Endothelial cell (in vitro differentiated cells): ENCODE results near the gene CHRDL2. TPM values are rescaled to one million over a fixed set of nuclear protein-coding genes. Genes with fewer than 3 reads are reported as not detected.
A peak's percentile ranks its signal among the peaks of the same experiment; 100 is the strongest.

Experiments
- DNase-seq: peaks from one replicate; pipeline ENCODE4 v3.0.0; 2021; ENCODE audit warnings: low spot score
- H3K27ac Mint-ChIP-seq: one replicate; pipeline ENCODE4 v1.8.0; 2021; ENCODE audit warnings: mixed read lengths, inconsistent platforms; ENCODE audit not compliant: unreplicated experiment
- H3K27me3 Mint-ChIP-seq: one replicate; pipeline ENCODE4 v1.8.0; 2021; ENCODE audit warnings: mild to moderate bottlenecking, moderate library complexity, mixed read lengths, inconsistent platforms; ENCODE audit not compliant: unreplicated experiment
- H3K36me3 Mint-ChIP-seq: one replicate; pipeline ENCODE4 v1.8.0; 2021; ENCODE audit warnings: mild to moderate bottlenecking, low read depth, mixed read lengths, inconsistent platforms; ENCODE audit not compliant: unreplicated experiment
- H3K4me1 Mint-ChIP-seq: one replicate; pipeline ENCODE4 v1.8.0; 2021; ENCODE audit warnings: mild to moderate bottlenecking, mixed read lengths, inconsistent platforms; ENCODE audit not compliant: unreplicated experiment
- H3K4me3 Mint-ChIP-seq: one replicate; pipeline ENCODE4 v1.8.0; 2021; ENCODE audit warnings: mild to moderate bottlenecking, mixed read lengths, inconsistent platforms; ENCODE audit not compliant: unreplicated experiment
- H3K9me3 Mint-ChIP-seq: one replicate; pipeline ENCODE4 v1.8.0; 2021; ENCODE audit warnings: mixed read lengths, inconsistent platforms; ENCODE audit not compliant: unreplicated experiment
- total RNA-seq: library from RNA; stranded (reverse); fragmentation: NEBNext Ultra II Directional; extraction: Animal tissue kit (Norgen Biotek cat#: 25700); gene quantifications from one replicate; pipeline ENCODE4 v1.2.1, GENCODE V29; 2021; ENCODE audit not compliant: unreplicated experiment
- TF ChIP-seq, protein P1 (sequence below): fragments of 200-600 bp; sonication (generic); IDR thresholded peaks from one replicate; pipeline ENCODE4 v1.5.0; 2021; ENCODE audit warnings: antibody characterized with exemption; ENCODE audit not compliant: unreplicated experiment

The CHRDL2 gene
- total RNA-seq, 1 donor from 2014 or later: 0.21 TPM

DNA sequence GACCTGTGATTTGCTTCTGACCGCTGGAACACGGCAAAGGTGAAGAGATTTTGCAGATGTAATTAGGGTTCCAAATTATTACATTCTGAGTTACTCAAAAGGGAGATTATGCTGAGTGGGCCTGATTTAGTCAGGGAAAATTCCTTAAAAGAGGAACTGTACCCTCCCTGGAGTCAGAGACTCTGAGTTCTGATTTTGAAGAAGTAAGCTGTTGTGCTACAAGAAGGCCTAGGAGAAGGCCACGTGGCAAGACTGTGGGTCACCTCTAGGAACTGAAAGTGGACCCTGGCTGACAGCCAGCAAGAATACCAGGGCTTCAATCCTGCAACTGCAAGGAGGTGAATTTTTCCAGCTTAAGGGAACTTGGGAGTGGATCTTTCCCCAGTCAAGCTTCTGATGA, 45.3 kb downstream of the CHRDL2 start:
- H3K4me1 Mint-ChIP-seq: peaks cover 5% of the 10 kb centered on the region
- peaks cover 8% of the 10 kb centered on the region for H3K27me3 Mint-ChIP-seq
- TF ChIP-seq, protein P1, sequence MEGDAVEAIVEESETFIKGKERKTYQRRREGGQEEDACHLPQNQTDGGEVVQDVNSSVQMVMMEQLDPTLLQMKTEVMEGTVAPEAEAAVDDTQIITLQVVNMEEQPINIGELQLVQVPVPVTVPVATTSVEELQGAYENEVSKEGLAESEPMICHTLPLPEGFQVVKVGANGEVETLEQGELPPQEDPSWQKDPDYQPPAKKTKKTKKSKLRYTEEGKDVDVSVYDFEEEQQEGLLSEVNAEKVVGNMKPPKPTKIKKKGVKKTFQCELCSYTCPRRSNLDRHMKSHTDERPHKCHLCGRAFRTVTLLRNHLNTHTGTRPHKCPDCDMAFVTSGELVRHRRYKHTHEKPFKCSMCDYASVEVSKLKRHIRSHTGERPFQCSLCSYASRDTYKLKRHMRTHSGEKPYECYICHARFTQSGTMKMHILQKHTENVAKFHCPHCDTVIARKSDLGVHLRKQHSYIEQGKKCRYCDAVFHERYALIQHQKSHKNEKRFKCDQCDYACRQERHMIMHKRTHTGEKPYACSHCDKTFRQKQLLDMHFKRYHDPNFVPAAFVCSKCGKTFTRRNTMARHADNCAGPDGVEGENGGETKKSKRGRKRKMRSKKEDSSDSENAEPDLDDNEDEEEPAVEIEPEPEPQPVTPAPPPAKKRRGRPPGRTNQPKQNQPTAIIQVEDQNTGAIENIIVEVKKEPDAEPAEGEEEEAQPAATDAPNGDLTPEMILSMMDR: no peak
- no peak overlapping the region for H3K4me3 Mint-ChIP-seq
- no peak for DNase-seq
- H3K9me3 Mint-ChIP-seq: no peaks in the 10 kb centered on the region
- H3K36me3 Mint-ChIP-seq: no peaks in the 10 kb centered on the region
- H3K27ac Mint-ChIP-seq: no peak overlapping the region

DNA sequence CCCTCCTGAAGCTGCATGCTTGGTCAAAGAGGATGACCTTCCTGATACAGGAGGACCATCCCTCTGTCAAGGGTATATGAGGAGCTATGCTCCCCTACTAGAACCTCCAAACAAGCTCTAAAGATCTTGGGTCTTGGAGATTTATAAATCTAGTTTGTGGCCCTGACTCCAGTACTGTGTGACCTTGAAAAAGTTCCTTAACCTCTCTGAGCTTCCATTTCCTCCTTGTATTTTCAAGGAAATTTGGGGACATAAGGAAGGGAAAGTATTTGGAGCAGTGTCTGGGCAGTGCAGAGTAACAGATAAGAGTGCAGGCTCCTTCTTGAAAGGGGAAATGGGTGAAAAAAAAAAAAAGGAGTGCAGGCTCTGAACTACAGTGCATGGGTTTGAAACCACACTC, 45.9 kb downstream of the CHRDL2 start:
- H3K27me3 Mint-ChIP-seq: peaks cover 8% of the 10 kb centered on the region
- H3K36me3 Mint-ChIP-seq: no peaks in the 10 kb centered on the region
- DNase-seq: no peak
- no peaks in the 10 kb centered on the region for H3K9me3 Mint-ChIP-seq
- TF ChIP-seq, protein P1: no peak
- H3K4me1 Mint-ChIP-seq: peaks cover 5% of the 10 kb centered on the region
- no peak overlapping the region for H3K27ac Mint-ChIP-seq
- H3K4me3 Mint-ChIP-seq: peak overlapping the region; percentile 12

DNA sequence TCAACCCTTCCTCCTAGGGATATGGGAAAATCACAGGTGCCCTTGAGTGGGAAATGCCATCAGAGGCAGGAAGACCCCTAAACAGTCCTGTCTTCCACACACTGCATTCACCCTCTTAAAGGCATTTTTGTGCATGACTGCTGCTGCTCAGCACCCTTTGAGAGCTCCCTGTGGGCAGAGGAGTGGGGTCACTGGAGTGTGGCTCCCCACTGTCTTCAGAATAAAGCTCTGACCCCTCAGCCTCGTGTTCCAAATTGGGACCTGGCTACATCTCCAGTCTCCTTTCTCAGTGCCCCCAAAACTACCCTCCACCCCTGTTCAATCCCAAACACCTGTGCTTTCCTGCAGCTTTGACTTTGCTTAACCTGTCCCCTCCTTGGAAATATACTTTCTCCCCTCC, 46.6 kb downstream of the CHRDL2 start:
- Mint-ChIP-seq H3K9me3 (no peaks in the 10 kb centered on the region), H3K27me3 (peaks cover 13% of the 10 kb centered on the region), H3K4me3 (peak overlapping the region; percentile 12), H3K4me1 (peaks cover 5% of the 10 kb centered on the region), H3K27ac (no peak overlapping the region), H3K36me3 (no peaks in the 10 kb centered on the region)
- TF ChIP-seq, protein P1: no peak
- no peak for DNase-seq

DNA sequence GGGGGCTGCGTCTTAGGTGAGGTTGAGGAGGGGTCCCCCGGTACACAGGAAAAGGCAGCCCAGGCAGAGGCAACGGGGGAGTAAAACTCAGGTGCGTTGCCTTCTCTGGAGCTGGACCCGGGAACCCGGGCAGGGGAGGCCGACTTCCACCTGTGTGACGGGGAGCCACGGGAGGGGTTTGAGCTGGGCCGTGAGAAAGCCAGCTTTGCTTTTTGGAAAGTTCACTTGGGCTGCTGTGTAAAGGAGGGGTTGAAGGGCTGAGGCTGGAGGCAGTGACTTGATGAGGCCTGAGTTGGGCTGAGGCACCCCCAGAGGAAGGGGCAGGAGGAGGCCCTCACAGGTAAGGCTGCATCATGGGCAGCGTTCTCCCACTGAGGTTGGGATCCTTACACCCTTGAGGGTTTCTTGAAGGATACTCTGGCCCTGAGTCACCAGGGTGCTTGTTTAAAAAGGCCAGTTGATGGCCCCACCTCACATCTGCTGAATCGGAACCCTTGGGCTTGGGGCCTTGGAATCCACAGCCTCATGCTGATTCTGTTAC, 47.2 kb downstream of the CHRDL2 start:
- no peak for DNase-seq
- no peaks in the 10 kb centered on the region for H3K9me3 Mint-ChIP-seq

DNA sequence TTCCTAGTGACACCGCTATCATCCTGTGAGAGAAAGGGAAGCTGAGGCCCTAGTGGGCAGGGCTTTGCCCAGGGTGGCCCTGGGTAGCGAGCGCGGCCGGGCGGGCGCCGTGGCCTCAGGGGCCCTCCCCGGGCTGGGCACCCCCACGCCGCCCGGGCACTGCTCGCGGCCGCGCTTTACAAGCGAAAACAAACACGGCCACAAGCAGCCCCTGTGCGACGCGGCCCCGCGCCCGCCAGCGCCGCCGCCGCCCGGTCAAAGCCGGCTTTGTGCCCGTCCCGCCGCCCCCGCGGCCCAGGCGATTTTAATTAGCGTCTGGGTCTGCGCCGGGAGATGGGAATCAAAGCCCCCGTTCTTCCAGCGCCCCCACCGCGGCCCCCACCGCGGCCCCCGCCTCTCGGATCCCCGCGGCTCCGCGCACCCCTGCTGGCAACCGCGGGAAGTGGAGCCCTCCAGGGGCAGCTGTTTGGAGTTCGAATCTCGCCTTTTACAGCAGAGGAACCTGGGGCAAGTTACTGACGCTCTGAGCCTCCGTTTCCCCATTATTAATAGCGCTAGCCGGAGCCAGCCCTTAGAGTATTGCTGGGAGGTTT, 47.9 kb downstream of the CHRDL2 start:
- no peak overlapping the region for H3K4me3 Mint-ChIP-seq

More for the DNA sequence above, 47.2 kb downstream of the CHRDL2 start:
- Mint-ChIP-seq H3K36me3 (no peaks in the 10 kb centered on the region), H3K4me3 (no peak overlapping the region), H3K27ac (no peak overlapping the region), H3K4me1 (peaks cover 5% of the 10 kb centered on the region), H3K27me3 (peaks cover 13% of the 10 kb centered on the region)
- TF ChIP-seq, protein P1: no peak

More for the DNA sequence above, 47.9 kb downstream of the CHRDL2 start:
- Mint-ChIP-seq H3K27me3 (peaks cover 13% of the 10 kb centered on the region), H3K27ac (no peak overlapping the region), H3K36me3 (no peaks in the 10 kb centered on the region), H3K9me3 (no peaks in the 10 kb centered on the region), H3K4me1 (peaks cover 5% of the 10 kb centered on the region)
- peak; percentile 34 for DNase-seq
- TF ChIP-seq, protein P1: peak; percentile 56
